RPMI7951 (cell line): ENCODE data around the gene CD8B2. TPM values are rescaled to one million over a fixed set of nuclear protein-coding genes. Genes with fewer than 3 reads are reported as not detected.
A peak's percentile ranks its signal among the peaks of the same experiment; 100 is the strongest.
"Not testable (repeated sequence)": the region's sequence is repeated elsewhere in the genome, so short reads cannot be mapped to it uniquely, and the experiment has no call there.

Experiments
- DNase-seq: peaks from one replicate; pipeline ENCODE4 v3.0.0-alpha.2; 2012; ENCODE audit warnings: low read depth
- total RNA-seq: library from RNA; depleted of rRNA; stranded (reverse); fragments of >200 nt; shearing (Covaris generic); gene quantifications from 2 replicates; pipeline ENCODE4 v1.2.3, GENCODE V29; 2014; rRNA removed

The CD8B2 gene
- not detected in 2 replicates for total RNA-seq

DNA sequence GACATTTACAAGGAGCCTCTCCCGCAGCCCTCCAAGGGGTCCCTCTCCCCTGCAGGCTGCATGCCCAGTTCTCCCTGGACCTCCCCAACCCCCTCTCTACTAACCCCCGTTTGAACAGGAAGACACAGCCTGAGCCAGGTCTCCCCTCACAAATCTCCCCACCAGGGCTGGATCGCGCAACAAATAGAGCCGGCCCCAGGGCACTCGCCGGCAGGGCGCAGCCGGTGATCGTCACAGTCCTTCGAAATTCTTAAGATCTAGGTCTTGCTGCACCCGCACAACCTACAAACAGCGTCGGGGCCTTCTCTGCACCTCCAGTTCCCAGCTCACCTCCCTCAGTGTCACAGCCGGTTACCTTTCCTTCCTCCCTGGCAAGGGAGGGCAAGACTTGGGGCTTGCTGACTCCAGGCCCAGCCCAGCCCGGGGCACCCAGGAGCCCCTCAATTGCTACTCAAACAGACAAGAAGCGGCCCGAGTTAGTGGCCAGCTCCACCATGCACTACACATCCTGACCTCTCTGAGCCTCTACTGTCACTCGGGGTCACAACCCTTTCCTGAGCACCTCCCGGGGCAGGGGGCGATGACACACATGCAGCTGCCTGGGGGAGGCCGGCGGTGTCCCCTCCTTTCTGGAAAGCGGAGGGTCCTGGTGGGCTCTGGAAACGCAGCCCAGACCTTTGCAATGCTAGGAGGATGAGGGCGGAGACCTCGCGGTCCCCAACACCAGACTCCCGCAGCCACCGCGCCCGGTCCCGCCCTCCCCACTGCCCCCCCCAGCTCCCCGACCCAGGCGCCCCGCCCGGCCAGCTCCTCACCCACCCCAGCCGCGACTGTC is at the start of gene CD8B2:
Gene CD8B2 (plus strand): TSS at position 814 of the 835 bp plus-strand sequence. CDS start 63 bp downstream, outside the sequence.
- DNase-seq: not testable (repeated sequence)

DNA sequence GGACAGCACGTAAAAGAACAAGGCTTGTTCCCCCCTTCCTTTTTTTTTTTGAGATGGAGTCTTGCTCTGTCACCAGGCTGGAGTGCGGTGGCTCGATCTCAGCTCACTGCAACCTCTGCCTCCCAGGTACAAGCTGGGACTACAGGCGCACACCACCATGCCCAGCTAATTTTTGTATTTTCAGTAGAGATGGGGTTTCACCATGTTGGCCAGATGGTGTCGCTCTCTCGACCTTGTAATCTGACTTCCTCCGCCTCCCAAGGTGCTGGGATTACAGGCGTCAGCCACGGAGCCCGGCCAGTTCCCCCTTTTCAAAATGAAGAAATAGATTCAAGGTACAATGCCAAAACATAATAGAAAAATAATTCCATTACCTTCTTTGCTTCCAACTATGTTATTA is 25.3 kb upstream of the CD8B2 start:
- not testable (repeated sequence) for DNase-seq

DNA sequence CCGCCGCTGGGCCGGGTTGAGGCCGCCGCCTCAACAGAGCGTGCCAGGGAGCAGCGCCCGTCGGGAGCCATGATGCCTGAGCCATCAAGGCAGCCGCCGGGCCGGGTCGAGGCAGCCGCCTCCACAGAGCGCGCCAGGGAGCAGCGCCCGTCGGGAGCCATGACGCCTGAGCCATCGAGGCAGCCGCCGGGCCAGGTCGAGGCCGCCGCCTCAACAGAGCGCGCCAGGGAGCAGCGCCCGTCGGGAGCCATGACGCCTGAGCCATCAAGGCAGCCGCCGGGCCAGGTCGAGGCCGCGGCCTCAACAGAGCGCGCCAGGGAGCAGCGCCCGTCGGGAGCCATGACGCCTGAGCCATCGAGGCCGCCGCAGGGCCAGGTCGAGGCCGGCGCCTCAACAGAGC is 19.6 kb upstream of the CD8B2 start:
- not testable (repeated sequence) for DNase-seq

DNA sequence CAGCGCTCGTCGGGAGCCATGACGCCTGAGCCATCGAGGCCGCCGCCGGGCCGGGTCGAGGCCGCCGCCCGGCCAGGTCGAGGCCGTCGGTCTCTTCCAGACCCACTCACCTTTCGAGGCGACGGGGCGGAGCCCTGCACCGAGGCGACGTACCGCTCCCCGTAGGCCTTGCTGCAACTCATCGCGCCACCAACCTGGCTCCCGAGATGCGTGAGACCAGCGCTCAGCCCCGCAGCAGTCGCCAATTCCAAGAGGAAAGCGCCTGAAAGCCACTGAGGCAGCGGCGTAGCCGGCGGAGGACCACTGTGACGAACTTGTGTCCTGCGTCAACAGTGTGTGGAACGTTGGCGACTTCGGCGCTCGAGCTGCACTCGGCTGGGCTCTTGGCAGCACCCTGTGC is 19.1 kb upstream of the CD8B2 start, which contains the start of gene RGPD3:
Gene RGPD3 (minus strand): TSS at position 307 of the 400 bp plus-strand sequence. CDS start 125 bp downstream, at position 182.
- DNase-seq: not testable (repeated sequence)

DNA sequence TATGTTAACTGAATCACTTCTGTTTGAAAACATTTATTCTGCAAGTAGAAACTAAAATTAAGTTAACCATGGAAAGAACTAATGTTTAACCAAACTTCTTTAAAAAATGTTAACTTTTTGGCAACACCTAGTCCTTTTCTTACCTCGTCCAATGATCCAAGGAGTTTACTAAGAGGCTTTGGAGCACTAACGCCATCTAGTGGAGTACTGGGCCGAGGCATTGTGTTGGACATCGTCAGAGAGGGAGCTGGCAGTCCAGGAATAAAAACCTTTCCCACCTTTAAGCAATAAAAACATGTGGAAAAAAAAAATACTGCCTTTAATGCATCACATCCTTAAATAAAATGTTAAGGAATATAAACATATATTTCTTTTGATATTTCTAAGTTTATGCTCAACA is 16.5 kb upstream of the CD8B2 start:
- DNase-seq: not testable (repeated sequence)

DNA sequence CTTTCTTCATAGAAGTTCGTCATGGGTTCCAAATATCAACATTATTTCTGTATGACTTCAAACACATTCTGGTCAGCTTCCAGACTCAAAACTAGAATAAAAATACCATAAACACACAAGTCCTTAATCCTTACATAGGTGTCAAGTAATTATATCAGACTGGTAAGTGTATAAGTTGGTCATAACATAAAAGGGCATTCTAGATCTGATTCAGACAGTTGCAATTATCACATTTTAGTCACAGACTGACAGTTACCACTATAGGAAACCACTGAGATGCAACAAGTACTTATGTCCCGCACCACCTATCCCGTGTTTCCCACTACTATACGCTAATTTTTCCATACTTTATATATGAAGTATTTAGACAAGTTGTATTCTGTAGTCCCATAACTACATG is 9.5 kb upstream of the CD8B2 start:
- DNase-seq: not testable (repeated sequence)

DNA sequence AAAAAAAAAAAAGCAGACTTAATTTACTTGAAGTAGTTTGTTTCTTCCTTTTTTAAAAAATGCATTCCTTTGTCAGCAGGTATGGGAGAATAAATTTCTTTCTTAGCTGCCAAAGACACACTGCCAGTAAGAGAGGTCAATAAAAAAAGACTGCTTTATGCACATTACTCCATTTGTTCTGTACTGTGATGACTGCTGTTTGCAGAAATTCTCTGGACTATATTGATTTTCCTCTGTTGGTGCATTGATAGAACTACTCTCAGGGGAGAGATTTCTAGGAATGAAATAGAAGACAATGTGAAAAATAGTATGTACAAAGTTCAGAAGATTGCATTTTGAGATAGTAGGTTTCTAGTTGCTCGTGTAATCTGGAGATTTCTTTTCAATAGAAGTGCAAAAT is 7.6 kb upstream of the CD8B2 start:
- not testable (repeated sequence) for DNase-seq

DNA sequence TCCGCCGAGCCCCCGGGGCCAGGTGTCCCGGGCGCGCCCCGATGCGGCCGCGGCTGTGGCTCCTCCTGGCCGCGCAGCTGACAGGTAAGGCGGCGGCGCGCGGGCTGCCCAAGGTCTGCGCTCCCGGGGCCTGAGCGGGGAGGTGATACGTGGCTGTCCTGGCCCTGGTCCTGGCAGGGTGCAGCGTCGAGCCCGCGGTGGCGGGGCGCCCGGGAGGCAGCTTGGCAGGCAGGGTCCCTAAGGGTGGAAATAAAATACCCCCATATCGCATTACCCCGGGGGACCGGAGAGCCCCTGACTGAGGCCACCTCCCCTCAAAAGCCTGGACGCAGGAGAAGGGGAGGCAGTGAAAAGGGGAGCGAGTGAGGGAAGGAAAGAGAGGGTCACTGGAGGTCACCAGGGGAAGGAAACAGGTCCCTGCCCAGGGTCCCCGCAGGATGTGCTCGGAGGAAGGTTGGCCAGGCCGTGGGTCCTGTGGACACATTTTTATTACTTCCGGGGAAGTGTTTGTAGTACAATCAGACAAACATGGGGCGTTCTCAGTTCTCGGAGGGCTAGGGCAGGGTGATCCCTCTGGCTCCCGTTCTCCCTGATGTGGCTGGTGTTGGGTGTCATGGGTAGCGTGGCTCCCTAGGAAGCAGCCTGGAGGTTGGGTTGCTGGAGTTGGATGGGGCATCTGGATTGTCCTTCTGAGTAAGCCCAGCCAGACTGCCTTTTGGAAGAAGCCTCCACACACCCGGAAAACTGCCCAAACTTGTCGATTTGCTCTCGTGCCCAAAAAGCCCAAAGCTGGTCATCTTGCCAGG is 425 bp downstream of the CD8B2 start:
- not testable (repeated sequence) for DNase-seq

DNA sequence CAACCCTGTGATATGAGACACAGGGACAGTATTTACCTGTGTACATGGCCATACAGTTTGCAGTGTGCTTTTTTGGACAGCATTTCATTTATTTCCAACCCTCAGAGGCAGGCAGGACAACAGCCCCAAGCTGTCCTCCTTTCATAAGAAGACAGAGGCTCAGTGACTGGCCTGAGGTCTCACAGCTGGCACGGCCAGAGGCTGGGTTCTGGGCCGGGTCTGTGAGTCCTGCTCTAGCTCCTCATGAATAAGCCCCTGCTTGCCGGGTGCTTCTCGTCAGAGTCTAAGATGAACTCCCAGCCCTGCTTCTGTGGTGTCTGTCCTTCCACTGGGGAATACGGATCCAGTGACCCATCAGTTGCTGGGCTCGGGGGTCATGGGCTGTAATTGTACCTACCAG is 2.5 kb downstream of the CD8B2 start:
- not testable (repeated sequence) for DNase-seq

DNA sequence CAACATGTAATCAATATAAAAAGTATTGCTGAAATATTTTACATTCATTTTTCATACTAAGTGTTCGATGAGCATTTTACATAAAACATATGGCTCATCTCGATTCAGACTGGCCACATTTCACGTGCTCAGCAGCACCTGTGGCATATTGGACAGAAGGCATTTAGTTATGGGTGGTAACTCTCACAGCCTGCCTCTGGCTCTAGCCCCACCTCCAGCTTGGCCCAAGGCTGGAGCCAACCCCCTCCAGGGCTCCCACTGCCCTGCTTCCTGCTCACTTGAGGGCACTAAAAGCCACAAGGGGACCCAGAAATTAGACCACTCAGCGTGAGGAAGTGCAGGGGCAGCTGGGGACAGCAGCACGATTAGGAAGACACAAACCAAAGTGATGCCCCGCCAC is 5.2 kb downstream of the CD8B2 start:
- DNase-seq: not testable (repeated sequence)

DNA sequence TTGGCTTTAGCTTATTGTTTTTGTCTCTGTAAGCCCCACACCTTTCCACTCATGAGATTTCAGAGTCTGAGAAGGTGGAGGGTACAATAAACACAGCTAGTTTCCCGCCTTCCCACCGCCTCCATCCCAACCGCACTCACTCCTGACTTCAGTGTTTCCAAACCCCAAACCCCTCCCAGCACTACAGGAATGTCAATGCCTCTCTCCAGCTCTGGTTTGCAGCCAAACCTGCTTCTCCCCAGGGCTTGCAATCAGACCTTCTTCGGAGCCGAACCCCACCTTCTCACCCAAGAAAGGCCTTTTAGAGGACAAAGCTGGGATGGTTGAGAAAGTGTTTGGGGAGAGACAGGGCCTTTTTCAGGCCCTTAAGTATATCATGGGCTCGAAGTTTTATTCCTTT is 5.7 kb downstream of the CD8B2 start:
- DNase-seq: not testable (repeated sequence)

DNA sequence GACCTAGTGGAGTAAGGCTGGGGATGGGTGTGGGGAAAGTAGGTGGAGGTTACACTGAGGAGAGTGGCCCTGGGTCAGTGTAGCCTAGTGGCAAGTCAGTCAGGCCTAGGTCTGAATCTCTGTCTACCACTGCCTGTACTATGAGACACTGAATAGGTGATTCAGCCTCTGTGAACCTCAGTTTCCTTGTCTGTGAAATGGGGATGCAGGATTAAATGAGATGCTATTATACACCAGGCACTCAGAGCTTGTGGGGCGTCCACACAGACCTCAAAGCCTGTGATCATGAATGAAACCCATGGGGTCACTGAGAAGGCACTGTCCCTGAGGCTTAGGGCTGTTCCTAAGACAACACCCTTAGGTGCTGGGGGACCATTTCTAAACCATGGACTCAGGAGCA is 11.4 kb downstream of the CD8B2 start:
- not testable (repeated sequence) for DNase-seq

DNA sequence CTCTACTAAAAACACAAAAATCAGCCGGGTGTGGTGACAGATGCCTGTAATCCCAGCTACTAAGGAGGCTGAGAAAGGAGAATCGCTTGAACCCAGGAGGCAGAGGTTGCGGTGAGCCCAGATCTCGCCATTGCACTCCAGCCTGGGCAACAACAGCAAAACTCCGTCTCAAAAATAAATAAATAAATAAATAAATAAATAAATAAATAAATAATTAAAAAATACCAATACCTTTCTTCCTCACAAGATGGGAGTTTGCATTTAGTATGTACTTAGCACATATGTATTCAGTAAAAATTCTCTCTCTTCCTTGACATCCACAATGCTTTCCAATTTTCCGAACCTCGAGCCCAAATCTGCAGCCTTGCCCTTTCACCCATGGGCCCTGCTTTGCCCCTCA is 13.2 kb downstream of the CD8B2 start:
- DNase-seq: not testable (repeated sequence)

DNA sequence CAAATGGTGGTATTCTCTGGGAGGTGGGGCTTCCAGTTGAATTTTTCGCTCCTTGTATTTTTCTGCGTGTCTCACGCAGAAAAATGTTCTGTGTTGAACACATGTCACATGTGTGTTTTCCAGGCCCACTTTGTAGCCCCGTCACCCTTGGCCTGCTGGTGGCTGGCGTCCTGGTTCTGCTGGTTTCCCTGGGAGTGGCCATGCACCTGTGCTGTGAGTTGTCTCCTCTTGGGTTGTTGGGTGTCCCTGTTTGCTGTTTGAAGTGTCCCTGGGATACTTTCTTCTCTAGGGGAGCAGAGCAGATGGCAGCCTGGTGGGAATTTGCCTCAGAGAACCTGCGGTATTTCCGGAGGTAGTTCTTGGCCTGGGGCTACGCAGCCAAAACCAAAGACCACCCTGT is 15.2 kb downstream of the CD8B2 start:
- not testable (repeated sequence) for DNase-seq

DNA sequence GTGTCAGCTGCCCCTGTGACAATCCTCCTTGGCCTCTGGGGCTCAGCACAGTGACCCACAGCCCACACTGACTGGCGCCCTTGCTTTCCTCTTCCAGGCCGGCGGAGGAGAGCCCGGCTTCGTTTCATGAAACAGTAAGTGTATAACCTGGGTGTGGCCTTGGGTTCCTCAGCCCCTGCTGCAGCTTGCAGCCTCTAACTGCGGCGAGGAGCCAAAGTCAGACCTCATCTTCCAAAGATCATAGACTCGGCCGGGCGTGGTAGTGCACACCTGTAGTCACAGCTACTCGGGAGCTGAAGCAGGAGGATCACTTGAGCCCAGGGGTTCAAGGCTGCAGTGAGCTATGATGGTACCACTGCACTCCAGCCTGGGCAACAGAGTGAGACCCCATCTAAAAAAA is 17.0 kb downstream of the CD8B2 start:
- not testable (repeated sequence) for DNase-seq

DNA sequence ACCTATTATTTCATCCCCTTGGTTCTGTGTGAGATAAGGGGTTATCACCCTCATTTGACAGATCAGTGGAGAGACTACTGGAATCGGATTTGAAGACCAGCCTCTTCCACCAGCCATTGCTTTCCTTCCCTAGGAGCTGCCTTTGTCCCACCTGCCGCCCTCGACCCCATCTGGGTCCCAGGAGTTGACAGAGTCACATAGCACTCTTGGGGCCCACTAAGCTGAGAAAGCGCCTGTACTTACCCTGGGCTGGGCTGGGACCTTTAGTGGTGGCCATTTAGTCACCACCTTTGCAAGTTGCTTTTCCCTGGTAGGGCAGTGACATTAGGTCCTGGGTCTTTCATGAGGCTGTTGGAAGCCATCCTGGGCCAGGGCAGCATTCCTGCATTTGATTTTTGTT is 17.6 kb downstream of the CD8B2 start:
- DNase-seq: not testable (repeated sequence)

DNA sequence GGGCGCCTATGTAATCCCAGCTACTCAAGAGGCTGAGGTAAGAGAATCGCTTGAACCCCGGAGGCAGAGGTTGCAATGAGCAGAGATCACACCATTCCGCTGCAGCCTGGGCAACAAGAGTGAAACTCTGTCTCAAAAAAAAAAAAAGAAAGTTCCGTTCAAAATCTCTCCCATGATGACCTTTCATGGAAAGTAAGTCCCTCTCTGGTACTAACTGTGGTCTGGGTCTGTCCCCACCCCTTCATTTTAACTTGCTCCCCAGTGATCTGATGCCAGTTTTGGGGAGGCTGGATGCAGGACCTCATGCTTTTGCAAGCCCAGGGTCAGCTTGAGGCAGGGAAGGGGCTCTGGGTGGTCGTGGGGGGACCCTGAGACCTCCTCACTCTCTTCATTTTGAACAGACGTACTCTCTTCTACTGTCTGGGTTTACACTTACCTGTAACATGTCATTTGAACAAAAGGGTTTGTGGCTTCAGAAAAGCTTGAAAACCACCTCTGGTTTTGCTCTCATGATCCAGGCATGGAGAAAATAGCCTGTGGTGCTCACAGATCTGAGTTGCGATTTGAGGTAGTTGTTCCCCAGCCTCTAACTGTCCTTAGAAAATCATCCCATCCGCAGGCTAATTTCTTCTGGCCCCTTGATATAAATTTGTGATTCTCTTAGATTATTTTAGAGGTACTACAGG is 19.0 kb downstream of the CD8B2 start:
- not testable (repeated sequence) for DNase-seq

DNA sequence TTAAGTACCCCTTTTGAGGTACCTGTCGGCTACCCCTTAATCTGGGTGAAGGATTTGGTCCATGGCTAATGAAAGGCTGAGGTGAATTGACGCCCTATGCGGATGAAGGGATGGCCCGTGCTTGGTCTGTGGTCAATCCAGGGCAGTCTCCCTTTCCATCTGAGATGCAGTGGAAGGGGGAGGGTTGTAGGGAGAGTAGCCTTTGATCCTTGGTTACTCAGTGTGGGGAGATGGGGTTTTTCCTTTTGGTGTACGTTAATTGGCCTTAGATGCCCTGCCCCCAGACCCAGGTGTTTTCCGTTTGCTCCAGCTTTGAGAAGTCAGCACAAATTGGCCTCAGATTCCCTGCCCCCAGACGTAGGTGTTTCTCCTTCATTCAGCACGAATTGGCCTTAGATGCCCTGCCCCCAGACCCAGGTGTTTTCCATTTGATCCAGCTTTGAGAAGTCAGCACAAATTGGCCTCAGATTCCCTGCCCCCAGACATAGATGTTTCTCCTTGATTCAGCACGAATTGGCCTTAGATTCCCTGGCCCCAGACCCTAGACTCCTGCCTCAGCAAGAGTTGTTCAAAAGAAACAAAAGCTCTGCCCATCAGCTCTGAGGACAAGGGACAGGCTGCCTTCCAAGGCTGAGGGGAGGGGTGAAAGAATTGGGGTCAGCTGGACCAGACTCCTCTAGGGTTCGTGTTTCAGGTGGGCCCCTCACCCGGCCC is 21.7 kb downstream of the CD8B2 start:
- DNase-seq: not testable (repeated sequence)

DNA sequence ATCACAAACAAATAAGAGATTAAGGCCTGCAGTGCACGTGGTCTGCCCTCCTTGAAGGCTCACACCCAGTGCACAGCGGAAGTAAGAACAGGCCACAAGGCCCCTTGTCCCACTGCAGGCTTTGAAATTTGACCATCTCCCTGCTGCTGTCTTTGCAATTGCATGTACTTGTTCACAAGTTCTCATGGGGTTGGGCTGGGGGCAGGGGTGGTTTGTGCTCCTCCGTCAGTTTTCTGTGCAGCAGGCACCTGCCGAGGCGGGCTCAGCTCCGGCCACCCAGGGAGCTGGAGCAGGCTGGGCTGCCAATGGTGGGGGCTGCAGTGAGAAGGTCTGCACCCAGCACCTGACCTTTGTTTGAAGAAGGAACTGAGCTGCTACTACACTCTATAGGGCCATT is 22.2 kb downstream of the CD8B2 start:
- not testable (repeated sequence) for DNase-seq

DNA sequence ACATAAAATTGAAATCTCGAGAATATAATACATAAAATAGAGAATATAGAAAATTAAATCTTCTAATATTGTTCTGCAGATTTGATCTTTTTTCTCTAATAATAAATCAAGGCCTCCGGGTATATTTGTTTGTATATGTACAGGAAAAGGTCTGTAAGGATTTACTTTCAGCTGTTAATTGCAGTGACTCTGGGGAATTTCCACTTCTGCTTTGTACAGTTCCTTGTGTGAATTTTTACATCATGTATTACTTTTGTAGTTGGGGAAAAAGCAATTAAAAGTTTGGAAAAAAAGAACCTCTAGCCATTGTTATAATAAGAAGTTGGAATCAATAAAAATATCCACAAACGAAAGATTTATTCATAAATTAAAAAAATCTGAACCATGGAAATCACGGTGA is 23.6 kb downstream of the CD8B2 start:
- DNase-seq: not testable (repeated sequence)

DNA sequence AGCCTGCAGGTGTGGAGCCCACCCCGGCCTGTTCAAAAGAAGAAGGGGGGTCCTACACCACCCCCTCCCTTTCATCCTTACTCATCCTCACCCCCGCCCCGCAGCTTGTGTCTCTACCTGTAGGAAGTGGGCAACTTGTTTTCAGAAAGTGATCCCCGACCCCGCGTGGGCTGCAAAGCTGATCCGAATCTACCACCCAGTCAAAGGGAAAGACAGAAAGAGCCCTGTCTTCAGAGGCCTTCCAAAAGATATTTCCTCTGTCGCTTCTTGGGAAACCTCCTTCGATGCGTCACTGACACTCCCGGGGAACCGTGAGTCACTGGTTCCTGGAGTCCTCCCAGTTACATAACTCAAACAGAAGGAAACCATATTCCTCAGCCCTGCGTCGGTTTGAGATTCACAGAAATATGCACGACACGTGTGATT is 24.3 kb downstream of the CD8B2 start:
- DNase-seq: peak; percentile 81
